Fibroblast of skin of left biceps (primary cell): ENCODE measurements around the gene PMP22.

Experiments
- DNase-seq, 2 experiments: peaks; one replicate each; pipeline ENCODE4 v3.0.0-alpha.2; 2013; ENCODE audit warnings: low read depth in 2 of 2

The PMP22 gene

DNA sequence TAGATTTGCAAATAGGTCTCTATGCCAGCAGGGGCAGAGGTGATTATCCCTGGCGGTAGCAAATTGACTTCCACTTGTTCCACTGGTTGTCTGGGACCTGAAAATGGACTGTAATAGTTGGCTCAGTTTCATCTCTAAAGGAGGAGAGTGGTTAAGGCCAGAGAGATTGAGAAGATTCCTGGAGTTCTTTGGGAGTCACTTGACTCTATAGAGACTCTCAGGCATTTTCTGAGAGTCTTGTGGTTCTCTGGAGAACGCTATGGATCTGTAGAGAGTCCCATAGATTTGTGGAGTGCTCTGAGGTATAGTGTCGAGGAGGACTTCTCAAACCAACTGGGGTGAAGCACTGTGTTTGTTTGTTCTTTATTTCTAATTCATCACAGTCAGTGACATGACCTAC lies 8.9 kb upstream of the PMP22 start:
- DNase-seq = no peak

DNA sequence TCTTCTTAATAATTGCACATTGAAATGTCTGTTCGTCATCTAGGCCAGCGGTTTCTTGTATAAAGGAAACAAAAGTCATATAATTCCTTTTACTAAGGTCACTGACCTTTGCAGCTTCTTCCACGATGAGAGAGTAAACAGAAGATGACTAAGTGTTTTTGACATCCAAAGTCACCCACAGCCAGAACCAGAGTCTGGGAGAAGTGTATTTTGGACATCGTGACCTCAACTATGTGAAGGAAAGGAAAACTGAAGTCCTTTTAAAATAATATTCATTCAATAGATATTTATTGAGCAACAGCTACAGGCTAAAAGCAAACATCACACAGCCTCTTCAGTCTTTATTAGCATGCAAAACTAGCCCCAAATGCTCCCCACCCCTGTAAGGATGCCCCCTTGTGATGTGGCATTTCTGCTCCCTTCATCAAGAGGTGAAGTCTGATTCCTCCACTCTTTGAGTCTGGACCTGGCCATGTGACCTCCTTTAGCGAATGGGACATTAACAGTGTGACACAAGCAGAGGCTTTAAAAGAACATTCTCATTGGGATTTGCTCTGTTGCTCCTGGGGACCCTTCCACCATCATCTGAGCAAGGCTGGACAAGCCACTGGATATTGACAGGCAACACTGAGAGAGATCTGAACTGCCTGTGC lies 8.1 kb upstream of the PMP22 start:
- no peak for DNase-seq

DNA sequence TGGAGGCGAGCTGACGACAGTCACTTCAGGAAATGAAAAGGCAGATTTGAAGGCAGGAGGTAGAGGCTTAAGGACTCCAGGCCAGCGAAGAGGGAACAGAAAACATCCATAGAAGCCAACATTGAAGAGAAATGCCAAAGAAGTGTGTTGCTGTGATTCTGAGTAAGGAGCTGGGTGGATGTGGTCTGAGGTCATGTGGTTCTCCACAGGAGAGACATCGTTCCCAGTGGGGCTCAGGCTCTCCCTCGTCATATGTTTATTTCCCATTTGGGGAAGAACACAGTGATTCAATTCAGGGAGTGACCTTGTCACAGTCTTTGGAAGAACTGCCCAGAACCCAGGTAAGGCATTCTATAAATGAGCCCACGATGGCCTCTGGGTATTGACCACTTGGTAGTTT lies 6.6 kb upstream of the PMP22 start:
- no peak for DNase-seq

DNA sequence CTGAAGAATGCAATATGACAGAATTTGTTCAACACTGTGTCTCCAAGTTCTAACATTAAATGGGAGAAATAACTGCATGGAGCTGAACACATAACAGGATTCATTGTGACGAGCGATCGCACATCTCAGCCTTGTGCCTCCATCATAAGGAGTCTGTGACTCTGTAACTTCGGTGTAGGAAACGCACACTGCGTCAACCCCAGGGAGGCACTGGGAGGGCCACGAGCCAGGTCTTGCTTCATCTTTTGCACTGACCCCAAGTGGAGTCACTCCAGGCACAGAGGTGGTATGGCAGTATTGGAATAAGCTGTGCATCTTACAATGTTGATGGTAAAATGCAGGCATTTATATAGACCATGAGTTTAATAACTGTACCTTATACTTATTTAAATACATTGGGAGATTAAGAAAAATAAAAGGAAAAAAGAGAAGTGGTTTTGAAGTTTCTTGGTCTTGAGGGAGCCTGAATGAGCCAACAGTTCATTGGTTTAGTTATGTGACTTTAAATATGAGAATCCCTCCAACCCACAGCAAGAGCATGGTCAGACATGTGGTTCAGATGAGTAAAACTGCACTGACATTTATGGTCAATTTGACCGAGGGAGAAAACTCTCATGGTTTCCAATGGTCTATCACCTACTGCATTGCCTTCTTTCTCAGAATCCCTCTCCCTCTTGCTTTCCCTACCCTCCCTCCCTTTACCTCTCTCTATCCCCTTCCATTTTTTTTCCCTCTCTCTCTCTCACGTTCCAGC lies 5.7 kb upstream of the PMP22 start:
- no peak for DNase-seq

DNA sequence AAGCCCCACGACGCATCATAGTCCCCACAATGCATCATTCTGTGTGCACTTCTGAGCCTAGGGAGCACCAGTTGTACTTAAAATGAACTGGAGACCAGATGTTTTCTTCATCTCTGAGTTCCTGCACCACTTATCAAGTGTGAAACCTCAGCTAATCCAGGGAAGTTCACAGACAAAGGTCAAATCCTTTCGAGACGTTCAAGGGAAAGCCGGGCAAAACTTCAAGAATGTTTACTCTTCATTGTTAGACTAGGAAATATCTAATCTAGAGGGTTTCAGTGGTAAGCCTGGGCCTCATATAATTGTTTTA lies 4.6 kb upstream of the PMP22 start:
- no peak for DNase-seq

DNA sequence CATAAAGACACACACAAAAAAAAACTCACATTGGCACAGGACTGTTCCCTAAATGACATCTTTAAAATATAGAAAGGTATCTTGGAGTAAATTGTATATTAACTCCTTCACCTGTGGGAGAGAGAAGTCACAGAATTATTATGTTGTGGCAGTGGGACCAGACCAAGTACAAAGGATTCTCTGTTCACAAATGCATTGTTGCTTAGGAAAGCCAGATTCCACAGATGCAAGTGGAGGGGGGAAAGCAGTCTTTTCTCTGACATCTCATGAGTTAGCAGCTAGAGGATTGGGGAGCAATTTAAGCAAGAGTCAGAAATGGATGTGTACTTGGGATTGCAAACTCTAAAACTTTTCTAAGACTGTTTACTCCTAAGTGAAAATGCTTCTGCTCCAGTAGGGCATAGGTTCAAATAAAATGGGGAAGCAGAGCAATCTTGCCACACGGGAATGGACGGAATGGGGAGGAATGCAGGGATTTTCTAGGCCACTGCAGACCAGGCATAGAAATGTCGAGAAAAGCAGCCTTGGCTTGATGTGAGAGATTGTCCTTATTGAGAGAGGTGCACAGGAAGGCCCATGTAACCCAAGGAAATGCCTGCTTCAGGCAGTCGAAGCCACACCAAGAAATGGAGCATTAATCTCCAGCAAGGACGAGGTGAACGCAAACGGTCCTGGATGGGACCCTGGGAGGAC lies 4.1 kb upstream of the PMP22 start:
- DNase-seq = no peak

DNA sequence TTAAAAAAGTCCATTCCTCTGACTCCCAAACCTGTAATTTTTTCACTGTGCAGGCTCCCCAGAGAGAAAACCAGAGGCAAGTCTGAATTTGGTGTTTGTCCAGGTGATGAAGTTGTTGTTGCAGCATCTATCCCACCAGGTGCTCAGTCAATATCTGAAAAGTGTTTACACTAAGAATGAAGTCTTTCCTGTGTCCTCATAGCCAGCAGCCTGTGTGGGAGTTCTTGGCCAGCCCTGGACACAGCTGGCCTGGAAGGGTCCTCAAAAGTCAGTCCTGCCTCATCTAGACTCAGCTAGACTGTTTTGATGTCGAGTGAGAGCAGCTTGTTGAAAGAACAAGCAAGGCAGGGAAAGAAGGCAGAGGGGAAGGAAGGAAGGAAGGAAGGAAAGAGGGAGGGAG lies 3.3 kb upstream of the PMP22 start:
- DNase-seq = no peak

DNA sequence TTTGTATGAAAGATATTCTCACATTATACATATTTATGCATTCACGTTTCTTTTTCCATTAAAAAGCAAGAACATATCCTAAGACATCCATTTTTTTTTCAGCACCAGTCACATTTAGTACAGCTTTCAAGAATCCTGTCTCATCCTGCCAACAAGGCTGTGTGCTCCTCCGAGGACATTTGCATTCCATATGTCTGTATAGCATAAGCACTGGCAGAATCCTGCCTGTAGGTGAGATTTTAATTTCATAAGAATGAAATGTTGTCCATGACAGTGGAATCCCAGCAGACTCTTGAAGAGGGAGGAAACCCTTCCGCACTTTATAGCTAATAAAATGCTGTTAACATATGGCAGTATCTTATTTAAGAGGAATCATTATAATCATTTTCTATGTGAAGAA lies 2.9 kb upstream of the PMP22 start:
- DNase-seq = no peak

DNA sequence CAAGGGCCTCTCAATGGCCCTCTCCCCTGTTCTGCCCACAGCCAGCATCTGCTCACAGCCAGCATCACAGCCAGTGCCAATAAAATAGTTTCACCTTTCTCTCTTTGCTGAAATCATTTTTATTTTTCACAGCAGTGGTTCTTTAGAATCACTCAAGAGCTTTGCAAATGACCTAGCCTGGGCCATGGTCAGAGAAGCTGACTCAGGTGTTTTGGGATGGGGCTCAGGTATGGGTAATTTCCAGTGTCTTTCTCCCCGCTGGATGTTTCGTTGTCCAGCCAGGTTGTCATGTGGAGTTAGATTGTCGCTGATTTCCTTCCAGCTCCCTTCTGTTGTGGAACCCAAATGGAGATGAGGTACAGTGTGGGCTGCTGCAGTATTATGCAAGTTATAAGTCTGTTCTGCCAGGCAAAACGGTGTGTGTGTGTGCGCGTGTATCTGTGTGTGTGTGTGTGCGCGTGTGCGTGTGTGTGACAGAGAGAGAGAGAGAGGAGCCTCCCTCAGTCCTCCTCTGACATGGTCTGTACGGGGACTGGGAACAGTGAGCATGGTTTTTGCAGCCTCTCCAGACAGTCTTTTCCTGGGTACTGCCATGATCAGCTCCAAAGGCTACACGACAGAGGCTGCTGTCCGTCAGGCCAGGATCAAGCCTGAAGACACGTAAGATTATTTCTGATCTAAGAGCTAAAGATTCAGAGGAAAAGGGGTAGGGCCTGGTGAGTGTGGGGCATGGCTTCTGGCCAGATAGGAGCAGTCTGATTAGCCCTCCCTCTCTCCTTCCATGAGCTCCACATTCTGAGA lies 1.4 kb upstream of the PMP22 start:
- DNase-seq = no peak

DNA sequence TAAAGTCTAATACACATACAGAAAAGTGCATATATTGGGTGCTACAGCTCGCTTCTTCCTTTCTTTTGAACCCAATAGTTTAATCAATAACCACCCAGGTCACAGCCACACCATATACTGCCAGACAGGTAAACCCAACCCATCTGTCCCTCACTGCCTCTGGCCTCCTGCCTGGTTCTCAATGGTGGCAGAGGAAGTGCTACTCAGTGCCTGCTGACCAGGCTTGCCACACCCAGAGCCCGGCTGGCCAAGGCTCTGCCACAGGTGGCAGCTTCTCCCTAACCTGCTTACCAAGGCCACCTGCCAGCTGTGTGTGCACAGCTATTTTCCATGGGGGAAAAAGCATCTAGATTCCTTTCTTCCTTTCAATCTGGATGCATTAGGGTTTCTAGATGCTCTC lies 584 bp downstream of the PMP22 start:
- DNase-seq = no peak

DNA sequence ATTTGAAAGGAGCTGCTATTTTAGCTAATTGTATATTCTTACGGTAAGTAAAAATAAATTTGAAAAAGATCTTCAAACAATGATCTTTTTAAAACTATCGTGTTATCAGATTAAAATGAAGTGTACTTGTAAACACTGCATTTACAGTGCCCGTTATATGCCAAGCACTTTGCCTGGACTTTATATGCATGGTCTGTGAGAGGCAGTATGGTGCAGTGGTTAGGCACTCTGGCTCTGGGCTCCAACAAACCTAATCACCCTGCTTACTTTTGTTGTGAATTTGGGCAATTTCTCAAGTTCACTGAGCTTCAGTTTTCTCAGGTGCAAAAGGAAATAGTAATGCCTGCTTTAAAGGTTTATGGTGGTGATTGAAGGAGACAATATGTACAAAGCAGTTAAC lies 1.4 kb downstream of the PMP22 start:
- no peak for DNase-seq

DNA sequence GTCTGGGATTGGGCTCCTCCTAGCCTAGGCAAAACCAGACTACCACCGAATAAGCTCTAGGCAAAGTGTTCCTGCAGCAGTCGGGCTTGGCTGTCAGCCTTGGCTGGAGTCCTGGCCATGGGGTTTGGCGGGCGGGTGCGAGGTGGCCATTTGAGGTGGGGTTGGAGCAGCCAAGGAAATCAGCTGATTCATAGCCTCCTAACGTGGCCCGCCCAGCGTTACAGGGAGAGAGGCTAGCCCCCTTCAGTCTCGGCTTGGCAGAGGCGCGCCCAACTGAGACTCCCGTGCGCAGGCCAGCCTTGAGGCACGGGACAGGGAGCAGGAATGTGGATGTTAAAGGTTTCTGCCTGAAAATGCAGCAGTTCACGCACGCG lies 1.9 kb downstream of the PMP22 start:
- peak; percentile 49 to 56 for DNase-seq

DNA sequence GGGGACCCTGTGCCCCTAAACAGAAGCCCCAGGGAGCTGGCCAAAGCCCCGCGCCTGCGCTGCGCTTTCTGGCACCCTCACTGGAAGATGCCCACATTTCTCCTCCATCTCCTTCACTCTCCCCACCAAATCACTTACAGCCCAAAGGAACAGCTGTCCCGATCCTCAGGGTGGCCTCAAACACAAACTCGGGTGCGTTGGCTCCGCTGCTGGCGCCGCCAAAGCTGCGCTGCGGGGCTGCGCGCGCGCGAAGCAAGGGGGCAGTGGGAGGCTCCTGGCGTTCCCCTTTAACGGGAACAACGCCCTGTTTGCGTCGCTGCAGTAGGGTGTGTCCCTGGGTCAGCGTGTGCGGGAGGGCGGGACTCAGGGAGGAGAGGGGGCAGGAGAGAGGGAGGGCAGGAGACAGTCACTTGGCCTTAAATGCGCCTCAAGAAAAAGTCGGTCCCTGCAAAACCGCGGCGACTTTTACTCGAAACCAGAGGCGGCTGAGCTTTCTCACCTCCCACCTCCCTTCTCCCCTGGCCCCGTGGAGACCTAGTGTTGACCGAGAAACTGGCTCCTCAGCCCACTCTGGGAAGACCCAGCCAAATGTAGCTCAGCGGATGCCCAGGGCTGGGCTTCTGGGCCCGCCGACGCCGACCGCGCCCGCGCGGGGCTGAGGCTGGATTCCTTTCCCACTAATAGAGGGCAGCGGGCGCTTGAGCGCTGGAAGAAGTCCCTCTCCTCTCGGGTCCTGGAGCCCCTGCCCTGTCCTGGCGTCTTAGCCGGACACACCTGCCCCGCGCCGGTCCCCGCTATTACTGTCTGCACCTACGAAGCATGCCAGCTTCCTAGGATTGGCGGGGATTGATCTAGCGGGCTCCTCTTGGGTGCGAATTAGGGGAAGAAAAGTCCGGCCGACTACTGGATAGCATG lies 2.6 kb downstream of the PMP22 start:
- DNase-seq = peak; percentile 64 to 66

DNA sequence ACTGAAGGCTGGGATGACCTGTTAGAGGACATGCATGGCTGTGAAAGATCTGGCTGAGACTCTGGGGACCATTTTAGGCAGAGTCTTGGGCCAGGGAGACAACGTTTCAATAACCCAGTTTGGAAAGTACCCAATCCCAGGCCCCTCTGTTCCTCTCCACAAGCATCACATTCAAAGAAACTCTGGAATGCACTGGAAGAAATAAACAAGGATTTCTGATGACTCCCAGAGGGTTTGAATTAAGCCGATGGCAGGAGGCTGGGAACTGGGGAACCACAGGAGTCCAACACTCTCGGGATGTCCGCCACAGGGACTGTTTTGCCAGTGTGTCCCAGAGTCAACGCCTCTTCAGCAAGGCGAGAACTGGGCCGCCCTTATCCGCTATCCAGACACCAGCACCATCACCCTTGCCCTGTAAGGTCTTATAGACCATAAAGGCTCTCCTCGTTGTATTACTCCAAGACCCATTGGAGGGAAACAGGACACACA lies 3.3 kb downstream of the PMP22 start:
- no peak for DNase-seq

DNA sequence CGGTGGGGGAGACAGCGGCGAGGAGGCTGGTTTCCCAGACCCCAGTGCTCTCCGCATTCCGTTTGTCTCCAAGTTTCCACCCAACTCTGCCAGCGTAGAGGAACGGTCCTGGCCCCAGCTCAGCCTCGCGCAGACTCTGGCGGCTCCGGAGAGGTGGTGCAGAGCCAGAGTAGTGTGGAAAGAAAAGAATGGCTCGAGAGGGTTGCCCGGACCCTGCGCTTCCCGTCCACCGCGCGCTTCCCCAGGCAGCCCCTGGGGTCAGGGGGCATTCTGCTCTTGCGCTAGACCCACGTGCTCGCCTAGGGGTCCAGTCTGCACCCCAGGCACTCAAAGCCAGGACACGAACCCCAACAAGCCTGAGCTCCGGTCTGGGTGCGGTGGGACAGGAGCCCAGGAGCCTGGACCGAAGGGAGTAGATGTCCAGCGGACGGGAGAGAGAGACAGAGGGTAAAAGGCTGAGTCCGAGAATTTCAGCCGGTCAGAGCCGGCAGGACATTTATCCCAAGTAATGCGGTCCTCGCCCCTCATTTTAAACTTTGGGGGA lies 3.8 kb downstream of the PMP22 start:
- no peak for DNase-seq

DNA sequence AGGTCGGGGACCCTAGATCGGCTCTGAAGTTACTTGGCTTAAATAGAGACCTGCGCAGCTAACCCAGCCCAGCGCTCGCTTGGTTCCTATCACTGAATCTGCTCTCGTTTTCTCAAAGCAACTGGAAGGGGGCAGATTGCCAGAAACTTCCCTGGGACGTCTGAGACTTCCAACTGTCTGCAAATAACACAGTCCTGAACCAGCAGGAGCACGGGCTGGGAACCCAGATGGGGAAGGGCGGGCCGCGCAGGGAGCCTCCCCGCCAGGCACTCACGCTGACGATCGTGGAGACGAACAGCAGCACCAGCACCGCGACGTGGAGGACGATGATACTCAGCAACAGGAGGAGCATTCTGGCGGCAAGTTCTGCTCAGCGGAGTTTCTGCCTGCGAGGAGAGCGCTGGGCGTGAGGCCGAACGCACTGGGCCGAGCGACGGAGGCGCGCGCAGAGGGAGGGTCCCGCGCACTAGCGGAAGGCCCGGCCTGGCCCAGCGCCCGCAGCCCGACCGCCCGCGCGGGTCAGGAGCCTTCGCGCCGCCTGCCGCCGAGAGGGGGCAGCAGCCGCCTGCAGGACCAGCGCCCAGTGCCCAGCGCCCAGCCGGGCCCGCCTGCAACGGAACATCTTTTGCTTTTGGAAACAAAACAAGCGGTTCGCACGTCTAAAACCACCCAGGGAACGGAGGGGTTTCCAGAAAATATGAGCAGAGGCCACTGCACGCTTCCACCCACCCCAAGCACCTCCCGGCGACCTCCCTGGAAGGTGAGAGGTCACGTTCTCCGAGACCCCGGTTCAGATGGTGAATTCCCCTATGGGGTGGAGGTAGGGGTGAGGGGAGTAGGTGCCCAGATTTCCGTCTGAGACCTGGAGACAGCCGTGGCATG lies 4.5 kb downstream of the PMP22 start:
- DNase-seq = peak; percentile 82 to 85

DNA sequence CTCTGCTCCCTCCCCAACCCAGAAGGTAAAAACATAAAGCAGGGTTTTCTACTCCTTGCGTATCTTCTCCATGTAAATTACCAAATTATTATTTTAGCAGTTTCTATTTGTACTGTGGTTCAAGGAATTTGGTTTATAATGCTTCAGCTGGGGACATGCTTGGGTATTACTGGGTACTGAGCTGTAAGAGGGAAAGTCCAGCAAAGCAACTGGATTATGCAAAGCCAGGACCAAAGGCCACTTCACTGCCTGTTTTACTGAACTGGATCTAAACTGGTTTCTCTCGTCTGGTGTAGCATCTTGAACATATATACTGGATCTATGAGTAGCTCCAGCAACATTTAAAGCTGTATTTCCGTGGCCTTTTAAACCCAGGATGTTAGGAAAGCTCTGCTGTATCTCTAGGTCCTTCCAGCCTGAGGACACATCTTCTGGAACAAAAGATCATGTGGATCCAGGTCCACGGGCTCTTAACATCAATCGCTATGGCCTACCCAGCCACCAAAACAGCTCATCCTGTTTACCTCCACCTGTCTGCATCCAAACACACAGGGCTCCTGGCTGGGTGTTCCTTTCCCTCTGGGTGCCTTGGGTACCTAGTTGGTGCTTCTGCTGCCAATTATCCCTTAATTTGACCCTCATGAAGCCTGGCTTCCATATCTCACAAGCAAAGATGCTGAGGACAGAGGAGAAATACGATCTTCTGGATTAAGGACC lies 7.2 kb downstream of the PMP22 start:
- no peak for DNase-seq

DNA sequence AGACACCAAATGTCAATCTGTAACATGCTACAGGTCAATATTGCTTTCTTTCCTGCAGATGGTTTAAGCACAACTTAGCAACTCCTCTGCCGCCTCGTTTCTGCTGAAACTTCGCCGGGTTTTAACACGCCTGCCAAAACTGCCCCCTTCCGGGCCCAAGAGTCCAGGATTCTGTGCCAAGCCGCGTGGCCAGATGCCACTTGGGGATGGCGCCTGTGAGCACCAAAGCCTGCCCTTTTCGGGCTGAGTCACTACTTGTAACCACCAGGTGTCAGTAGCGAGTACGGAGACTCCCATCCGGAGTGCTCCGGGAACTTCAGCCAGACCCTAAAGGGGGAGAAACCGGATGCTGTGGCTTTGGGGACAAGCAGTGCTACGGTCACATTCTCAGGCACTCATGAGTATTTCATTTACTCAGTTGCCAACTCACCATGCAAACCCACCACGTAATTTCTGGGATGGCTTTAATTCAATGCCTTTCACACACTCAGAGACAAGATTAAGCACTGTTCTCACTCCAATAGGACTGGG lies 7.8 kb downstream of the PMP22 start:
- DNase-seq = no peak

DNA sequence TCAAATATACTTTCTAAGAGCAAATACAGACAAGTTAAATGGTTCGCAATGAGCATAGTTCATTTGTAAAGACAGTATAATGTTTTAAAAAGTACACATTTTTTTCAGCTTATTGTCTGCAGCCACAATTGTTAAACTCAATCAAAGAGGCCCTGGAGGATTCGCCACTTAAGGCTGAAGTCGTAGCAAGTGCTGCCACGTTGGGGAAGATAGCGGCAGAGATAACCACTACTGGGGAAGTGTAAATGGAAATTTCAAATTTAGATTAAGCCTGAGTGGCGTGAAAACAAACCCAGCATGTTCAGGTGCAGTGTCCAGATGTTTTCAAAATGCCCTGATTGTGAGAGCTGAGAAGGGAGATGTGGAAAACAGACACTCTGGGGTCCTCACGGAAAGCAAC lies 8.4 kb downstream of the PMP22 start:
- DNase-seq = no peak
